H1 (cell line): Measurements from ENCODE around the gene PPP1R9A. TPM values are rescaled to one million over a fixed set of nuclear protein-coding genes. Genes with fewer than 3 reads are reported as not detected.

Experiments
- CTCF ChIA-PET: fragments of 300-600 bp; sonication (Branson Sonifier 250); formaldehyde crosslinking; loops from one replicate; lab custom pipeline; 2021; ENCODE audit not compliant: partially characterized antibody; lab: Charles Lee
- POLR2A ChIA-PET: fragments of 300-600 bp; sonication (Branson Sonifier 250); formaldehyde crosslinking; loops from one replicate; lab custom pipeline; 2021; ENCODE audit warnings: inconsistent platforms; ENCODE audit not compliant: partially characterized antibody; lab: Charles Lee
- DNase-seq, 2 experiments: peaks; one replicate each; pipeline versions ENCODE4 v3.0.0 to v3.0.0-alpha.2; 2010 to 2022; ENCODE audit warnings: low spot score in 2 of 2, low read depth in 1 of 2, mixed read lengths in 1 of 2
- FAIRE-seq: peaks from 2 replicates; lab custom pipeline; 2011; peaks lifted over from hg19 to GRCh38; lab: Jason Lieb, UNC
- H2AFZ ChIP-seq: 2 replicates; pipeline ENCODE4 v1.8.1; 2012; ENCODE audit warnings: low read length, inconsistent platforms
- H2AK5ac ChIP-seq: 2 replicates; pipeline ENCODE4 v1.6.1; 2013; ENCODE audit warnings: low read depth, low read length
- H2BK120ac ChIP-seq: replicated peaks from 2 replicates; pipeline ENCODE3; 2013; ENCODE audit warnings: low read depth, low read length, inconsistent platforms
- H2BK12ac ChIP-seq: 2 replicates; pipeline ENCODE4 v1.6.1; 2013; ENCODE audit warnings: low read depth, low read length
- H2BK15ac ChIP-seq: 2 replicates; pipeline ENCODE4 v1.6.1; 2013; ENCODE audit warnings: low read length
- H2BK20ac ChIP-seq: 2 replicates; pipeline ENCODE4 v1.6.1; 2013; ENCODE audit warnings: low read length
- H2BK5ac ChIP-seq: 2 replicates; pipeline ENCODE4 v1.6.1; 2013; ENCODE audit warnings: low read depth, low read length
- H3K14ac ChIP-seq: 2 replicates; pipeline ENCODE4 v1.6.1; 2013; ENCODE audit warnings: inconsistent platforms; ENCODE audit not compliant: insufficient read length
- H3K18ac ChIP-seq: 2 replicates; pipeline ENCODE4 v1.6.1; 2013; ENCODE audit warnings: low read length; ENCODE audit errors: extremely low read depth
- H3K23ac ChIP-seq: 2 replicates; pipeline ENCODE4 v1.6.1; 2013; ENCODE audit warnings: inconsistent platforms; ENCODE audit not compliant: insufficient read length
- H3K23me2 ChIP-seq: 2 replicates; pipeline ENCODE4 v1.6.1; 2013; ENCODE audit warnings: low read depth, low read length
- H3K27ac ChIP-seq: 2 replicates; pipeline ENCODE4 v1.6.1; 2011; ENCODE audit warnings: low read depth, low read length, inconsistent platforms
- H3K27me3 ChIP-seq, 4 experiments: replicated peaks in 1 of 4; 1 replicate in 1 of 4; 2 replicates in 3 of 4; pipeline versions ENCODE4 v1.6.1 to v1.8.1; 2011 to 2013; ENCODE audit warnings: low read length in 3 of 4, mild to moderate bottlenecking in 3 of 4, inconsistent platforms in 2 of 4, mixed read lengths in 2 of 4, moderate library complexity in 1 of 4; ENCODE audit not compliant: control insufficient read depth in 3 of 4, insufficient read depth in 3 of 4; ENCODE audit errors: extremely low read depth in 1 of 4
- H3K36me3 ChIP-seq, 4 experiments: 2 replicates each; pipeline versions ENCODE4 v1.6.1 to v1.8.1; 2011 to 2013; ENCODE audit warnings: mild to moderate bottlenecking in 4 of 4, low read length in 3 of 4, moderate library complexity in 2 of 4, control low read depth in 1 of 4, inconsistent platforms in 1 of 4; ENCODE audit not compliant: insufficient read depth in 4 of 4, control insufficient read depth in 2 of 4
- H3K4ac ChIP-seq: replicated peaks from 2 replicates; pipeline ENCODE3; 2013; ENCODE audit warnings: low read length, low read depth, mixed read lengths, inconsistent platforms; ENCODE audit not compliant: insufficient read length
- H3K4me1 ChIP-seq, 4 experiments: replicated peaks in 1 of 4; 1 replicate in 1 of 4; 2 replicates in 3 of 4; pipeline versions ENCODE4 v1.6.1 to v1.8.1; 2011 to 2013; ENCODE audit warnings: low read length in 3 of 4, inconsistent platforms in 2 of 4, mixed read lengths in 1 of 4; ENCODE audit not compliant: insufficient read depth in 4 of 4, control insufficient read depth in 3 of 4
- H3K4me2 ChIP-seq, 2 experiments: 2 replicates each; pipeline versions ENCODE4 v1.6.1 to v1.8.1; 2011 to 2013; ENCODE audit warnings: low read depth in 2 of 2, low read length in 2 of 2, control low read depth in 1 of 2, inconsistent platforms in 1 of 2, mild to moderate bottlenecking in 1 of 2; ENCODE audit not compliant: insufficient read depth in 1 of 2
- H3K4me3 ChIP-seq, 4 experiments: fragments of 200-600, 300-600 bp in 1 of 4; sonication (generic), shearing (Covaris generic), sonication (Bioruptor Twin) in 1 of 4; 2 replicates each; pipeline versions ENCODE4 v1.5.1 to v1.8.1; 2011 to 2016; ENCODE audit warnings: low read length in 4 of 4, low read depth in 3 of 4, control low read depth in 2 of 4, inconsistent platforms in 2 of 4, mild to moderate bottlenecking in 2 of 4, mixed read lengths in 1 of 4, moderate library complexity in 1 of 4; ENCODE audit not compliant: insufficient read depth in 2 of 4; ENCODE audit errors: extremely low read depth in 1 of 4
- H3K56ac ChIP-seq: replicated peaks from 2 replicates; pipeline ENCODE3; 2013; ENCODE audit warnings: low read depth, mild to moderate bottlenecking, mixed read lengths, low read length, inconsistent platforms; ENCODE audit not compliant: insufficient read length
- H3K79me1 ChIP-seq: 2 replicates; pipeline ENCODE4 v1.6.1; 2013; ENCODE audit warnings: low read depth, low read length, control low read depth
- H3K79me2 ChIP-seq, 2 experiments: 2 replicates each; pipeline versions ENCODE4 v1.6.1 to v1.8.1; 2012 to 2013; ENCODE audit warnings: low read length in 2 of 2, mild to moderate bottlenecking in 2 of 2, inconsistent platforms in 1 of 2; ENCODE audit not compliant: insufficient read depth in 2 of 2, control insufficient read depth in 1 of 2
- H3K9ac ChIP-seq, 4 experiments: replicated peaks in 1 of 4; 1 replicate in 1 of 4; 2 replicates in 3 of 4; pipeline versions ENCODE4 v1.6.1 to v1.8.1; 2011 to 2013; ENCODE audit warnings: low read depth in 3 of 4, low read length in 3 of 4, control low read depth in 2 of 4, mild to moderate bottlenecking in 2 of 4, moderate library complexity in 2 of 4, inconsistent platforms in 1 of 4; ENCODE audit errors: extremely low read depth in 1 of 4
- H3K9me3 ChIP-seq, 2 experiments: 2 replicates each; pipeline versions ENCODE4 v1.6.1 to v1.8.1; 2012 to 2013; ENCODE audit warnings: mild to moderate bottlenecking in 2 of 2, moderate library complexity in 2 of 2, control low read depth in 1 of 2, inconsistent platforms in 1 of 2, low read depth in 1 of 2, low read length in 1 of 2, mixed read lengths in 1 of 2; ENCODE audit not compliant: insufficient read depth in 2 of 2
- H4K20me1 ChIP-seq, 2 experiments: replicated peaks in 1 of 2; 2 replicates each; pipeline versions ENCODE3 to v1.8.1; 2011 to 2013; ENCODE audit warnings: inconsistent platforms in 2 of 2, low read length in 2 of 2, mild to moderate bottlenecking in 1 of 2; ENCODE audit not compliant: insufficient read depth in 2 of 2, control insufficient read depth in 1 of 2
- H4K5ac ChIP-seq: 2 replicates; pipeline ENCODE4 v1.6.1; 2013; ENCODE audit warnings: low read length, low read depth, mixed read lengths, inconsistent platforms; ENCODE audit not compliant: insufficient read length
- H4K8ac ChIP-seq: 2 replicates; pipeline ENCODE4 v1.8.0; 2013; ENCODE audit warnings: mild to moderate bottlenecking, moderate library complexity, low read length, inconsistent platforms; ENCODE audit not compliant: insufficient read depth; ENCODE audit errors: extremely low read depth
- H4K91ac ChIP-seq: replicated peaks from 2 replicates; pipeline ENCODE3; 2013; ENCODE audit warnings: low read length, mixed read lengths, inconsistent platforms; ENCODE audit not compliant: insufficient read length
- WGBS, 2 experiments: shearing (Covaris generic) in 1 of 2; methylation state at CpG; one replicate each; pipeline versions ENCODE4 v1.1.6 to v1.1.7; 2013 to 2015; ENCODE audit warnings: low lambda C conversion rate in 2 of 2, mixed read lengths in 2 of 2, inconsistent platforms in 1 of 2, low coverage in 1 of 2, missing lambda C conversion rate in 1 of 2; ENCODE audit not compliant: insufficient replicate concordance in 2 of 2, insufficient coverage in 1 of 2, insufficient read length in 1 of 2; ENCODE audit errors: extremely low coverage in 1 of 2, missing lambda C conversion rate in 1 of 2; 5-methylcytosine and 5-hydroxymethylcytosine counted together
- polyA plus RNA-seq, 7 experiments: library from polyadenylated mRNA; depleted of rRNA in 3 of 7; stranded (reverse) in 5 of 7; unstranded in 2 of 7; fragments of >200 nt in 5 of 7; fragments of 200-250 nt in 2 of 7; gene quantifications; 1 replicate in 5 of 7; 2 replicates in 1 of 7; 4 replicates in 1 of 7; pipeline versions ENCODE4 v1.2.1 to v1.2.3, GENCODE V29; 2011 to 2013; ENCODE audit warnings: missing spikeins in 2 of 7, mixed read lengths in 2 of 7
- total RNA-seq: library from RNA; stranded (reverse); fragmentation: NEBNext Ultra II Directional; extraction: Animal tissue kit (Norgen Biotek cat#: 25700); gene quantifications from 2 replicates; pipeline ENCODE4 v1.2.1, GENCODE V29; 2021

The PPP1R9A gene
- total and polyA plus RNA-seq, 2 of the 8 experiments (the other 6 are each of a cell fraction or from before 2014, with no cell fraction given), result 3.0 to 20.3 TPM

DNA sequence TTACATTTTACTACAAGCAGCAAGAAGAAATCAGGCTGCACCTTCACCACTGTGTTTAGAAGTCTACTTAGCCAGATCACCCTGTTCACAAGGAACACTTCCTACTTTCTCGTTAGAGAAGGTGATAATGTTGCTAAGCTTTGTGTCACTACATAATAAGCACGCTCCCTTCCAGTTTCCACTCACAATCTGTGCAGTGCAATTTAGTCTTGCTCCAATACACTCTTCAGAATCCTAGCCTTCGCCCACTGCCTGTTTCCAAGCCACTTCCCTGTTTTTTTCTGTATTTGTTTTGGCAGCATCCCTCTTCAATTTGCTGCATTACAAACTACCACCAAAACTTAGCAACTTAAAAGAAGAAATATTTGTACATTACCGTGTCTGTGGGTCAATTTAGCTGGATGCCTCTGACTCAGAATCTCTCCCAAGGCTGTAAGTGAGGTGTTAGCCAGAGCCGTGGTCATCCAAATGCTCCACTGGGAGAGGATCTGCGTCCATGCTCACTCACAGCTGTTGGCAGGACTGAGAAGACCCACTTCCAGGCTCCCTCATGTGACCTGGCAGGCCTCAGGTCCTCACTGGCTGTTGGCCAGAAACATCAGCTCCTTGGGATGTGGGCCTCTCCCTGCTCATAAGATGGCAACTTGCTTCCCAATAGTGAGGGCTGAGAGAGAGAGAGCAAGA lies 306.6 kb downstream of the PPP1R9A start:
- H3K4ac ChIP-seq, result no peak overlapping the region
- no peak overlapping the region for H2AFZ ChIP-seq
- WGBS, 2 experiments, result 89% methylated on average over 6 of the region's 6 CpGs; no CpG with 5 or more reads in 1 of the 2 experiments
- H2AK5ac ChIP-seq, result no peak overlapping the region
- H3K18ac ChIP-seq, result no peak overlapping the region
- no peaks in the 10 kb centered on the region for H3K36me3 ChIP-seq
- DNase-seq (no peak), FAIRE-seq (no peak)
- no peaks in the 10 kb centered on the region for H4K20me1 ChIP-seq
- H3K4me3 ChIP-seq, result no peak overlapping the region
- H3K27ac ChIP-seq, result no peak overlapping the region
- H2BK15ac ChIP-seq, result no peak overlapping the region
- H2BK5ac ChIP-seq, result no peak overlapping the region
- H3K56ac ChIP-seq, result no peak overlapping the region
- H3K9ac ChIP-seq, result no peak overlapping the region
- H3K9me3 ChIP-seq, result no peaks in the 10 kb centered on the region; a peak in 1 of 4 replicates
- CTCF ChIA-PET, result interaction anchor here (1.2 to 1.6 kb wide), 2 partner anchors 14 to 15 kb away, joined by 3 to 4 read pairs; no protein-coding TSS in a partner anchor
- POLR2A ChIA-PET, result no interaction called here
- H2BK12ac ChIP-seq, result no peak overlapping the region
- no peaks in the 10 kb centered on the region for H3K4me1 ChIP-seq
- no peak overlapping the region for H2BK20ac ChIP-seq
- H3K14ac ChIP-seq, result no peak overlapping the region
- no peak overlapping the region for H4K91ac ChIP-seq
- H3K4me2 ChIP-seq, result no peak overlapping the region
- H3K27me3 ChIP-seq, result no peaks in the 10 kb centered on the region
- no peak overlapping the region for H4K5ac ChIP-seq
- no peaks in the 10 kb centered on the region for H3K79me2 ChIP-seq
- no peak overlapping the region for H3K23ac ChIP-seq
- H2BK120ac ChIP-seq, result no peak overlapping the region
- H4K8ac ChIP-seq, result no peak overlapping the region; the same call in 1 of the 2 replicates
- H3K79me1 ChIP-seq, result no peaks in the 10 kb centered on the region
- H3K23me2 ChIP-seq, result no peaks in the 10 kb centered on the region
